Mammary epithelial cell (primary cell): ENCODE measurements around the gene NPIPA3.

Experiments used
- EZH2 ChIP-seq: IDR thresholded peaks from 2 replicates; pipeline ENCODE4 v1.6.1; 2012; ENCODE audit warnings: low read length, inconsistent platforms, borderline replicate concordance
- TF ChIP-seq, protein P1 (sequence below), 2 donors: IDR thresholded peaks in 1 of 2; conservative IDR thresholded peaks in 1 of 2; 2 replicates each; pipeline ENCODE4 v1.5.1; 2011 to 2012; ENCODE audit warnings: inconsistent platforms in 2 of 2, low read length in 2 of 2, mild to moderate bottlenecking in 2 of 2, control low read depth in 1 of 2, low read depth in 1 of 2; ENCODE audit not compliant: insufficient read depth in 1 of 2; ENCODE audit errors: extremely low read depth in 1 of 2

DNA sequence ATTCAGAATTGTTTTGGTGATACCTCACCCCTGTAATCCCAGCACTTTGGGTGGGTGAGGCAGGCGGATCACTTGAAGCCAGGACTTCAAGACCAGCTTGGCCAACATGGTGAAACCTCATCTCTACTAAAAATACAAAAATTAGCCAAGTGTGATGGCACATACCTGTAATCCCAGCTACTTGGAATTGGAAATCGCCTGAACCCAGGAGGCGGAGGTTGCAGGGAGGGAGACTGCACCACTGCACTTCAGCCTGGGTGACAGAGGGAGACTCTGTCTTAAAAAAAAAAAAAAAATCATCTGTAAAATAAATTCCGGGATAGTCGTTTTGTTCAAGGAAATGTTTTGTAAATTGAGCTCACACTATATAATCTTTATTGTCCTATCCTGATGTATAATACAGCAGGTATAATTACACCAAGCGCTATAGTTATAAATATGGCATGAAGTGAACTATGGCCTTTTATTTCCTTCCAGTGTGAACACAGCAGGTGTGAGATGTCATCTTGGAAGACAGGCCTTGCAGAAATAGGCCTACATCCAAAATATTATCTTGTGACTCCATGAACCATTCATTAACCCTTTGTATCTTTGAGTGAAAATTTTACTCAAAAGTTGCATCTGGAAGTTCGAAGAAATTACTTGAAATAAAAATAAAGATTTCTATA, 34.5 kb upstream of the NPIPA3 start:
- TF ChIP-seq, protein P1, sequence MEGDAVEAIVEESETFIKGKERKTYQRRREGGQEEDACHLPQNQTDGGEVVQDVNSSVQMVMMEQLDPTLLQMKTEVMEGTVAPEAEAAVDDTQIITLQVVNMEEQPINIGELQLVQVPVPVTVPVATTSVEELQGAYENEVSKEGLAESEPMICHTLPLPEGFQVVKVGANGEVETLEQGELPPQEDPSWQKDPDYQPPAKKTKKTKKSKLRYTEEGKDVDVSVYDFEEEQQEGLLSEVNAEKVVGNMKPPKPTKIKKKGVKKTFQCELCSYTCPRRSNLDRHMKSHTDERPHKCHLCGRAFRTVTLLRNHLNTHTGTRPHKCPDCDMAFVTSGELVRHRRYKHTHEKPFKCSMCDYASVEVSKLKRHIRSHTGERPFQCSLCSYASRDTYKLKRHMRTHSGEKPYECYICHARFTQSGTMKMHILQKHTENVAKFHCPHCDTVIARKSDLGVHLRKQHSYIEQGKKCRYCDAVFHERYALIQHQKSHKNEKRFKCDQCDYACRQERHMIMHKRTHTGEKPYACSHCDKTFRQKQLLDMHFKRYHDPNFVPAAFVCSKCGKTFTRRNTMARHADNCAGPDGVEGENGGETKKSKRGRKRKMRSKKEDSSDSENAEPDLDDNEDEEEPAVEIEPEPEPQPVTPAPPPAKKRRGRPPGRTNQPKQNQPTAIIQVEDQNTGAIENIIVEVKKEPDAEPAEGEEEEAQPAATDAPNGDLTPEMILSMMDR (conservative IDR thresholded peaks at IDR 0.05 in 1 of 2, IDR thresholded peaks at IDR 0.05 in 1 of 2; ENCODE audit: extremely low read depth in 1 of 2, insufficient read depth in 1 of 2, low read depth in 1 of 2, low read length in 2 of 2), result no peak
- no peak for TF ChIP-seq EZH2
